H1 (cell line): ENCODE measurements around the gene ITGB8. TPM values are rescaled to one million over a fixed set of nuclear protein-coding genes. Genes with fewer than 3 reads are reported as not detected.

Experiments used
- CTCF ChIA-PET: fragments of 300-600 bp; sonication (Branson Sonifier 250); formaldehyde crosslinking; loops from one replicate; lab custom pipeline; 2021; ENCODE audit not compliant: partially characterized antibody; lab: Charles Lee
- POLR2A ChIA-PET: fragments of 300-600 bp; sonication (Branson Sonifier 250); formaldehyde crosslinking; loops from one replicate; lab custom pipeline; 2021; ENCODE audit warnings: inconsistent platforms; ENCODE audit not compliant: partially characterized antibody; lab: Charles Lee
- DNase-seq, 2 experiments: peaks; one replicate each; pipeline versions ENCODE4 v3.0.0 to v3.0.0-alpha.2; 2010 to 2022; ENCODE audit warnings: low spot score in 2 of 2, low read depth in 1 of 2, mixed read lengths in 1 of 2
- FAIRE-seq: peaks from 2 replicates; lab custom pipeline; 2011; peaks lifted over from hg19 to GRCh38; lab: Jason Lieb, UNC
- H2AFZ ChIP-seq: 2 replicates; pipeline ENCODE4 v1.8.1; 2012; ENCODE audit warnings: low read length, inconsistent platforms
- H2AK5ac ChIP-seq: 2 replicates; pipeline ENCODE4 v1.6.1; 2013; ENCODE audit warnings: low read depth, low read length
- H2BK120ac ChIP-seq: replicated peaks from 2 replicates; pipeline ENCODE3; 2013; ENCODE audit warnings: low read depth, low read length, inconsistent platforms
- H2BK12ac ChIP-seq: 2 replicates; pipeline ENCODE4 v1.6.1; 2013; ENCODE audit warnings: low read depth, low read length
- H2BK15ac ChIP-seq: 2 replicates; pipeline ENCODE4 v1.6.1; 2013; ENCODE audit warnings: low read length
- H2BK20ac ChIP-seq: 2 replicates; pipeline ENCODE4 v1.6.1; 2013; ENCODE audit warnings: low read length
- H2BK5ac ChIP-seq: 2 replicates; pipeline ENCODE4 v1.6.1; 2013; ENCODE audit warnings: low read depth, low read length
- H3K14ac ChIP-seq: 2 replicates; pipeline ENCODE4 v1.6.1; 2013; ENCODE audit warnings: inconsistent platforms; ENCODE audit not compliant: insufficient read length
- H3K18ac ChIP-seq: 2 replicates; pipeline ENCODE4 v1.6.1; 2013; ENCODE audit warnings: low read length; ENCODE audit errors: extremely low read depth
- H3K23ac ChIP-seq: 2 replicates; pipeline ENCODE4 v1.6.1; 2013; ENCODE audit warnings: inconsistent platforms; ENCODE audit not compliant: insufficient read length
- H3K23me2 ChIP-seq: 2 replicates; pipeline ENCODE4 v1.6.1; 2013; ENCODE audit warnings: low read depth, low read length
- H3K27ac ChIP-seq: 2 replicates; pipeline ENCODE4 v1.6.1; 2011; ENCODE audit warnings: low read depth, low read length, inconsistent platforms
- H3K27me3 ChIP-seq, 4 experiments: replicated peaks in 1 of 4; 1 replicate in 1 of 4; 2 replicates in 3 of 4; pipeline versions ENCODE4 v1.6.1 to v1.8.1; 2011 to 2013; ENCODE audit warnings: low read length in 3 of 4, mild to moderate bottlenecking in 3 of 4, inconsistent platforms in 2 of 4, mixed read lengths in 2 of 4, moderate library complexity in 1 of 4; ENCODE audit not compliant: control insufficient read depth in 3 of 4, insufficient read depth in 3 of 4; ENCODE audit errors: extremely low read depth in 1 of 4
- H3K36me3 ChIP-seq, 4 experiments: 2 replicates each; pipeline versions ENCODE4 v1.6.1 to v1.8.1; 2011 to 2013; ENCODE audit warnings: mild to moderate bottlenecking in 4 of 4, low read length in 3 of 4, moderate library complexity in 2 of 4, control low read depth in 1 of 4, inconsistent platforms in 1 of 4; ENCODE audit not compliant: insufficient read depth in 4 of 4, control insufficient read depth in 2 of 4
- H3K4ac ChIP-seq: replicated peaks from 2 replicates; pipeline ENCODE3; 2013; ENCODE audit warnings: low read length, low read depth, mixed read lengths, inconsistent platforms; ENCODE audit not compliant: insufficient read length
- H3K4me1 ChIP-seq, 4 experiments: replicated peaks in 1 of 4; 1 replicate in 1 of 4; 2 replicates in 3 of 4; pipeline versions ENCODE4 v1.6.1 to v1.8.1; 2011 to 2013; ENCODE audit warnings: low read length in 3 of 4, inconsistent platforms in 2 of 4, mixed read lengths in 1 of 4; ENCODE audit not compliant: insufficient read depth in 4 of 4, control insufficient read depth in 3 of 4
- H3K4me2 ChIP-seq, 2 experiments: 2 replicates each; pipeline versions ENCODE4 v1.6.1 to v1.8.1; 2011 to 2013; ENCODE audit warnings: low read depth in 2 of 2, low read length in 2 of 2, control low read depth in 1 of 2, inconsistent platforms in 1 of 2, mild to moderate bottlenecking in 1 of 2; ENCODE audit not compliant: insufficient read depth in 1 of 2
- H3K4me3 ChIP-seq, 4 experiments: fragments of 200-600, 300-600 bp in 1 of 4; sonication (generic), shearing (Covaris generic), sonication (Bioruptor Twin) in 1 of 4; 2 replicates each; pipeline versions ENCODE4 v1.5.1 to v1.8.1; 2011 to 2016; ENCODE audit warnings: low read length in 4 of 4, low read depth in 3 of 4, control low read depth in 2 of 4, inconsistent platforms in 2 of 4, mild to moderate bottlenecking in 2 of 4, mixed read lengths in 1 of 4, moderate library complexity in 1 of 4; ENCODE audit not compliant: insufficient read depth in 2 of 4; ENCODE audit errors: extremely low read depth in 1 of 4
- H3K56ac ChIP-seq: replicated peaks from 2 replicates; pipeline ENCODE3; 2013; ENCODE audit warnings: low read depth, mild to moderate bottlenecking, mixed read lengths, low read length, inconsistent platforms; ENCODE audit not compliant: insufficient read length
- H3K79me1 ChIP-seq: 2 replicates; pipeline ENCODE4 v1.6.1; 2013; ENCODE audit warnings: low read depth, low read length, control low read depth
- H3K79me2 ChIP-seq, 2 experiments: 2 replicates each; pipeline versions ENCODE4 v1.6.1 to v1.8.1; 2012 to 2013; ENCODE audit warnings: low read length in 2 of 2, mild to moderate bottlenecking in 2 of 2, inconsistent platforms in 1 of 2; ENCODE audit not compliant: insufficient read depth in 2 of 2, control insufficient read depth in 1 of 2
- H3K9ac ChIP-seq, 4 experiments: replicated peaks in 1 of 4; 1 replicate in 1 of 4; 2 replicates in 3 of 4; pipeline versions ENCODE4 v1.6.1 to v1.8.1; 2011 to 2013; ENCODE audit warnings: low read depth in 3 of 4, low read length in 3 of 4, control low read depth in 2 of 4, mild to moderate bottlenecking in 2 of 4, moderate library complexity in 2 of 4, inconsistent platforms in 1 of 4; ENCODE audit errors: extremely low read depth in 1 of 4
- H3K9me3 ChIP-seq, 2 experiments: 2 replicates each; pipeline versions ENCODE4 v1.6.1 to v1.8.1; 2012 to 2013; ENCODE audit warnings: mild to moderate bottlenecking in 2 of 2, moderate library complexity in 2 of 2, control low read depth in 1 of 2, inconsistent platforms in 1 of 2, low read depth in 1 of 2, low read length in 1 of 2, mixed read lengths in 1 of 2; ENCODE audit not compliant: insufficient read depth in 2 of 2
- H4K20me1 ChIP-seq, 2 experiments: replicated peaks in 1 of 2; 2 replicates each; pipeline versions ENCODE3 to v1.8.1; 2011 to 2013; ENCODE audit warnings: inconsistent platforms in 2 of 2, low read length in 2 of 2, mild to moderate bottlenecking in 1 of 2; ENCODE audit not compliant: insufficient read depth in 2 of 2, control insufficient read depth in 1 of 2
- H4K5ac ChIP-seq: 2 replicates; pipeline ENCODE4 v1.6.1; 2013; ENCODE audit warnings: low read length, low read depth, mixed read lengths, inconsistent platforms; ENCODE audit not compliant: insufficient read length
- H4K8ac ChIP-seq: 2 replicates; pipeline ENCODE4 v1.8.0; 2013; ENCODE audit warnings: mild to moderate bottlenecking, moderate library complexity, low read length, inconsistent platforms; ENCODE audit not compliant: insufficient read depth; ENCODE audit errors: extremely low read depth
- H4K91ac ChIP-seq: replicated peaks from 2 replicates; pipeline ENCODE3; 2013; ENCODE audit warnings: low read length, mixed read lengths, inconsistent platforms; ENCODE audit not compliant: insufficient read length
- CBX8 ChIP-seq: fragments of 300-800, 300-1000 bp; sonication (generic); IDR thresholded peaks from 2 replicates; pipeline ENCODE4 v1.7.1; 2016; ENCODE audit warnings: low read depth, low read length, borderline replicate concordance
- CHD1 ChIP-seq: IDR thresholded peaks from 2 replicates; pipeline ENCODE4 v1.6.1; 2012; ENCODE audit warnings: low read depth, low read length, improper control_type of control experiment
- CTBP2 ChIP-seq: IDR thresholded peaks from 2 replicates; pipeline ENCODE4 v1.7.0; 2011; ENCODE audit warnings: borderline replicate concordance, mild to moderate bottlenecking, moderate library complexity, mixed read lengths, low read length; ENCODE audit not compliant: insufficient read depth, insufficient read length
- JUND ChIP-seq: IDR thresholded peaks from 2 replicates; pipeline ENCODE4 v1.6.1; 2011; ENCODE audit warnings: mild to moderate bottlenecking, improper control_type of control experiment, low read length
- POLR2A ChIP-seq, 2 experiments: IDR thresholded peaks; 1 replicate in 1 of 2; 2 replicates in 1 of 2; pipeline ENCODE4 v1.6.1; 2011; ENCODE audit warnings: low read depth in 2 of 2, low read length in 2 of 2, mild to moderate bottlenecking in 2 of 2; ENCODE audit errors: control extremely low read depth in 1 of 2
- RAD21 ChIP-seq, 2 experiments: IDR thresholded peaks in 1 of 2; conservative IDR thresholded peaks in 1 of 2; 2 replicates each; pipeline ENCODE4 v1.6.1; 2011; ENCODE audit warnings: low read depth in 2 of 2, low read length in 2 of 2, improper control_type of control experiment in 1 of 2, inconsistent platforms in 1 of 2, mild to moderate bottlenecking in 1 of 2, moderate library complexity in 1 of 2
- RBBP5 ChIP-seq: IDR thresholded peaks from 2 replicates; pipeline ENCODE4 v1.7.1; 2012; ENCODE audit warnings: low read depth, mild to moderate bottlenecking, inconsistent platforms, low read length, moderate library complexity, borderline replicate concordance
- RXRA ChIP-seq: IDR thresholded peaks from 2 replicates; pipeline ENCODE4 v1.6.1; 2011; ENCODE audit warnings: low read depth, mild to moderate bottlenecking, low read length, moderate library complexity; ENCODE audit not compliant: insufficient read depth
- SAP30 ChIP-seq: fragments of 300-600 bp; sonication (generic); IDR thresholded peaks from 2 replicates; pipeline ENCODE4 v1.7.1; 2012; ENCODE audit warnings: low read length, moderate library complexity, mild to moderate bottlenecking, inconsistent platforms; ENCODE audit not compliant: insufficient read depth, insufficient replicate concordance
- SIX5 ChIP-seq: IDR thresholded peaks from 2 replicates; pipeline ENCODE4 v1.6.1; 2011; ENCODE audit warnings: mild to moderate bottlenecking, low read depth, low read length
- SP2 ChIP-seq: IDR thresholded peaks from 2 replicates; pipeline ENCODE4 v1.6.1; 2012; ENCODE audit warnings: mild to moderate bottlenecking, low read length, inconsistent platforms
- SRF ChIP-seq: IDR thresholded peaks from 2 replicates; pipeline ENCODE4 v1.6.1; 2011; ENCODE audit warnings: mild to moderate bottlenecking, low read depth, low read length, moderate library complexity
- TBP ChIP-seq: IDR thresholded peaks from 2 replicates; pipeline ENCODE4 v1.6.1; 2011; ENCODE audit warnings: low read depth, low read length, improper control_type of control experiment
- ZNF274 ChIP-seq: IDR thresholded peaks from 2 replicates; pipeline ENCODE4 v1.7.0; 2012; ENCODE audit warnings: low read length, borderline replicate concordance; ENCODE audit errors: extremely low read depth
- WGBS, 2 experiments: shearing (Covaris generic) in 1 of 2; methylation state at CpG; one replicate each; pipeline versions ENCODE4 v1.1.6 to v1.1.7; 2013 to 2015; ENCODE audit warnings: low lambda C conversion rate in 2 of 2, mixed read lengths in 2 of 2, inconsistent platforms in 1 of 2, low coverage in 1 of 2, missing lambda C conversion rate in 1 of 2; ENCODE audit not compliant: insufficient replicate concordance in 2 of 2, insufficient coverage in 1 of 2, insufficient read length in 1 of 2; ENCODE audit errors: extremely low coverage in 1 of 2, missing lambda C conversion rate in 1 of 2; 5-methylcytosine and 5-hydroxymethylcytosine counted together
- polyA plus RNA-seq, 7 experiments: library from polyadenylated mRNA; depleted of rRNA in 3 of 7; stranded (reverse) in 5 of 7; unstranded in 2 of 7; fragments of >200 nt in 5 of 7; fragments of 200-250 nt in 2 of 7; gene quantifications; 1 replicate in 5 of 7; 2 replicates in 1 of 7; 4 replicates in 1 of 7; pipeline versions ENCODE4 v1.2.1 to v1.2.3, GENCODE V29; 2011 to 2013; ENCODE audit warnings: missing spikeins in 2 of 7, mixed read lengths in 2 of 7
- total RNA-seq: library from RNA; stranded (reverse); fragmentation: NEBNext Ultra II Directional; extraction: Animal tissue kit (Norgen Biotek cat#: 25700); gene quantifications from 2 replicates; pipeline ENCODE4 v1.2.1, GENCODE V29; 2021

Gene ITGB8
- total and polyA plus RNA-seq, 2 of the 8 experiments (the other 6 are each of a cell fraction or from before 2014, with no cell fraction given), result 1.2 to 3.6 TPM

DNA sequence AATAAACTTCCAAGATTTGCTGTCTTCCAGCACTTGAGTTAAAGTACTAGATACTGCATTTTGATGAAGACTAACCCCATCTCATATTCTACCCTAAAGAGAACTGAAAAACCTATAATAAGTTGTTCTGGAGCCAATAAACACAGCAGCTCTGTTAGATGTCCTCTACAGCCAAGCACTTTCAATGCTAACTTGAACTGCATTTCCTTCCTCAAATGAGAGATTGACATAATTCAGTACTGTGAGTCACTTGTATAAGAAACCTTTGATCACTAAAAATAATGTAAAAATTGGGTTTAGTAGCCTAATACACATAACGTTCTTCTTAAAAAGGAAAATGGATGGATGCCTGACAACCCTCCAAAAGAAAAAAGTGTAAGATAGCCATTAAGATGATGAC is 81.3 kb downstream of the ITGB8 start:
- Histone ChIP-seq H4K20me1 (no peaks in the 10 kb centered on the region), H2BK12ac (no peak overlapping the region), H3K56ac (no peak overlapping the region), H3K27me3 (no peaks in the 10 kb centered on the region), H3K36me3 (no peaks in the 10 kb centered on the region; a peak in 1 of 8 replicates), H3K79me2 (no peaks in the 10 kb centered on the region), H3K9ac (no peak overlapping the region), H2AK5ac (no peak overlapping the region), H4K91ac (no peak overlapping the region), H4K5ac (no peak overlapping the region), H4K8ac (no peak overlapping the region), H3K4ac (no peak overlapping the region), H2BK120ac (no peak overlapping the region), H3K18ac (no peak overlapping the region), H3K14ac (no peak overlapping the region), H2AFZ (no peak overlapping the region), H3K27ac (no peak overlapping the region), H2BK5ac (no peak overlapping the region), H2BK15ac (no peak overlapping the region), H3K23ac (no peak overlapping the region), H3K4me2 (no peak overlapping the region), H3K4me3 (no peak overlapping the region), H3K23me2 (no peaks in the 10 kb centered on the region), H3K9me3 (no peaks in the 10 kb centered on the region), H2BK20ac (no peak overlapping the region), H3K4me1 (peaks cover 0 to 5% (median 0%) of the 10 kb centered on the region in 4 experiments; a peak in 1 of 7 replicates), H3K79me1 (no peaks in the 10 kb centered on the region)
- FAIRE-seq, result no peak
- 82% methylated on average over 1 of the region's 1 CpG; no CpG with 5 or more reads in 1 of the 2 experiments for WGBS, 2 experiments
- POLR2A ChIA-PET, result no interaction called here
- DNase-seq, result no peak
- no peak for TF ChIP-seq RXRA
- no peak for TF ChIP-seq CBX8
- no peak for TF ChIP-seq SIX5
- no peak for TF ChIP-seq RBBP5
- TF ChIP-seq ZNF274, result no peak
- TF ChIP-seq SRF, result no peak
- no peak for TF ChIP-seq SAP30
- no peak for TF ChIP-seq POLR2A (IDR thresholded peaks at IDR 0.05; ENCODE audit: control extremely low read depth in 1 of 2, low read depth in 2 of 2, low read length in 2 of 2)
- TF ChIP-seq CHD1, result no peak
- no peak for TF ChIP-seq RAD21 (IDR thresholded peaks at IDR 0.05 in 1 of 2, conservative IDR thresholded peaks at IDR 0.05 in 1 of 2; ENCODE audit: low read depth in 2 of 2, low read length in 2 of 2)
- no peak for TF ChIP-seq CTBP2
- TF ChIP-seq SP2, result no peak
- TF ChIP-seq TBP, result no peak
- no peak for TF ChIP-seq JUND
- CTCF ChIA-PET, result interaction anchor here (1.3 to 1.8 kb wide), 2 partner anchors 9 to 10 kb away, joined by 3 to 8 read pairs; no protein-coding TSS in a partner anchor
